ENCODE data around the gene CNOT6L.

The CNOT6L gene

DNA sequence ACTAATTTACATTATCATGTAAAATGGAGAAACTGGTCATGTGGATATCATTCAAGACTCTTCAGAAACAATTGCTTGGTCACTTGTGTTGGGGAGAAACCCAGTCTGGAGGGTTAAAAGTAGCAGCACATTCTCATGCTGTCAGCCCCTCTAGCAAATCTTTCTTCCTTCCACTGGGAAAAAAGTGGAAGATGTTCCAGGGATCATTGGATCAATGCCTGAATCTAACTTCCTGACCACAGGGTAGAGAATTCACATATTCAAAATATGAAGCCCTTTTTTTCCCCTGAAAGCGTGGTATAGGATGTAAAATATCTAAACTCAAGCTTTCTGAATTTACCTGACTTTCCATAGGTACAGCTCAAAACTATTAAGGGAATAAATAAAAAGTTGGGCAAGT is 115.5 kb downstream of the CNOT6L start:
- TF ChIP-seq, protein P1, sequence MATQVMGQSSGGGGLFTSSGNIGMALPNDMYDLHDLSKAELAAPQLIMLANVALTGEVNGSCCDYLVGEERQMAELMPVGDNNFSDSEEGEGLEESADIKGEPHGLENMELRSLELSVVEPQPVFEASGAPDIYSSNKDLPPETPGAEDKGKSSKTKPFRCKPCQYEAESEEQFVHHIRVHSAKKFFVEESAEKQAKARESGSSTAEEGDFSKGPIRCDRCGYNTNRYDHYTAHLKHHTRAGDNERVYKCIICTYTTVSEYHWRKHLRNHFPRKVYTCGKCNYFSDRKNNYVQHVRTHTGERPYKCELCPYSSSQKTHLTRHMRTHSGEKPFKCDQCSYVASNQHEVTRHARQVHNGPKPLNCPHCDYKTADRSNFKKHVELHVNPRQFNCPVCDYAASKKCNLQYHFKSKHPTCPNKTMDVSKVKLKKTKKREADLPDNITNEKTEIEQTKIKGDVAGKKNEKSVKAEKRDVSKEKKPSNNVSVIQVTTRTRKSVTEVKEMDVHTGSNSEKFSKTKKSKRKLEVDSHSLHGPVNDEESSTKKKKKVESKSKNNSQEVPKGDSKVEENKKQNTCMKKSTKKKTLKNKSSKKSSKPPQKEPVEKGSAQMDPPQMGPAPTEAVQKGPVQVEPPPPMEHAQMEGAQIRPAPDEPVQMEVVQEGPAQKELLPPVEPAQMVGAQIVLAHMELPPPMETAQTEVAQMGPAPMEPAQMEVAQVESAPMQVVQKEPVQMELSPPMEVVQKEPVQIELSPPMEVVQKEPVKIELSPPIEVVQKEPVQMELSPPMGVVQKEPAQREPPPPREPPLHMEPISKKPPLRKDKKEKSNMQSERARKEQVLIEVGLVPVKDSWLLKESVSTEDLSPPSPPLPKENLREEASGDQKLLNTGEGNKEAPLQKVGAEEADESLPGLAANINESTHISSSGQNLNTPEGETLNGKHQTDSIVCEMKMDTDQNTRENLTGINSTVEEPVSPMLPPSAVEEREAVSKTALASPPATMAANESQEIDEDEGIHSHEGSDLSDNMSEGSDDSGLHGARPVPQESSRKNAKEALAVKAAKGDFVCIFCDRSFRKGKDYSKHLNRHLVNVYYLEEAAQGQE (IDR thresholded peaks at IDR 0.05; ENCODE audit: insufficient replicate concordance, low read depth), result no peak
- TF ChIP-seq GABPA (IDR thresholded peaks at IDR 0.05; ENCODE audit: low read depth) (no peak), POLR2AphosphoS5 (IDR thresholded peaks at IDR 0.05; ENCODE audit: low read depth) (no peak), SPI1 (IDR thresholded peaks at IDR 0.05; ENCODE audit: borderline replicate concordance, low read depth) (no peak)
- TF ChIP-seq, protein P2, sequence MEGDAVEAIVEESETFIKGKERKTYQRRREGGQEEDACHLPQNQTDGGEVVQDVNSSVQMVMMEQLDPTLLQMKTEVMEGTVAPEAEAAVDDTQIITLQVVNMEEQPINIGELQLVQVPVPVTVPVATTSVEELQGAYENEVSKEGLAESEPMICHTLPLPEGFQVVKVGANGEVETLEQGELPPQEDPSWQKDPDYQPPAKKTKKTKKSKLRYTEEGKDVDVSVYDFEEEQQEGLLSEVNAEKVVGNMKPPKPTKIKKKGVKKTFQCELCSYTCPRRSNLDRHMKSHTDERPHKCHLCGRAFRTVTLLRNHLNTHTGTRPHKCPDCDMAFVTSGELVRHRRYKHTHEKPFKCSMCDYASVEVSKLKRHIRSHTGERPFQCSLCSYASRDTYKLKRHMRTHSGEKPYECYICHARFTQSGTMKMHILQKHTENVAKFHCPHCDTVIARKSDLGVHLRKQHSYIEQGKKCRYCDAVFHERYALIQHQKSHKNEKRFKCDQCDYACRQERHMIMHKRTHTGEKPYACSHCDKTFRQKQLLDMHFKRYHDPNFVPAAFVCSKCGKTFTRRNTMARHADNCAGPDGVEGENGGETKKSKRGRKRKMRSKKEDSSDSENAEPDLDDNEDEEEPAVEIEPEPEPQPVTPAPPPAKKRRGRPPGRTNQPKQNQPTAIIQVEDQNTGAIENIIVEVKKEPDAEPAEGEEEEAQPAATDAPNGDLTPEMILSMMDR (IDR thresholded peaks at IDR 0.05; ENCODE audit: insufficient read depth, low read length), result no peak
- no peak for DNase-seq (ENCODE audit: low read depth in 1 of 2, low spot score in 1 of 2)
- no peak overlapping the region for H3K4me3 ChIP-seq (replicated peaks; ENCODE audit: insufficient read depth, low read length)
- H3K27ac ChIP-seq (replicated peaks), result no peak overlapping the region
- no peaks in the 10 kb centered on the region for H3K27me3 ChIP-seq (ENCODE audit: insufficient read depth, poor library complexity, severe bottlenecking)

DNA sequence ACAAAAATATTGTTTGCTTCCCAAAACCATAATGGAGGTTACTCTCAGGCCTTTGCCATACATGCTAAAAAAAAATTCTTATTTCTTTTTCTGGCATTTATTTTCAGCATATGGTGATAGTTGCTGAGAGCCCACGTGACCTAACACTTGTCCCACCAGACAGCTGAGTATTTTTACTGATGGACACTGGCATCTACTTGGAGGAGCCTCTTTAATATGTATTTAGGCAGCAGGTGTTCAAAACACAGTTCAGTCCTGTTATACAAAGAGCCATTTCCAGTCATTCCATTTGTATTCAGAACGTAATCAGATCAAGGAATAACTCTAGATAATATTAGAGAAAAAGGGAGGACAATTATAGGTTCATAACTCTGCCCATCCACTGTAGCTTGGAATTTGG is 118.0 kb downstream of the CNOT6L start:
- no peak for TF ChIP-seq POLR2AphosphoS5 (IDR thresholded peaks at IDR 0.05; ENCODE audit: low read depth)

DNA sequence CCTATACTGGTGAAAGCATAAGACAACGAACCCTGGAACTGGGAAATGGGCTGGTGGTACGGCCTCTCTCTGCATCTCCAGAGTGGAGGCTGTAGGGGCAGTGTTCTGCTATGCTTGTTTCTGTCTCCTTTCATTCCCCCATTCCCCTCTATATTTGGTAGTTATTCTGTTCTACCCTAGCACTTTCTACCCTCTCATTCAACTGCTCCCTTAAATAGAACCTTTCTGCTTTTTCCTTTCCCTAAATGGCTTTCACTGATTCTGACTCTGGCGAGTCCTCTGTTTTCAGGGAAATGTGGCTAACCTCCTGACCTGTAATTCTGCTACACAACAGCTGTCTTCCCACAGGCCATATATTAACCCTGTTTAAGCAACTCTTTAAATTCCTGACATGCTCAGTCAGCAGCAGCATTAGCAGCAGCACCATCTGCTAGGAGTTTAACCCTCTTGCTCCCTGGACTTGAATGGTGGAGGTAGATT is 119.4 kb downstream of the CNOT6L start:
- Histone ChIP-seq H3K4me3 (replicated peaks; ENCODE audit: insufficient read depth, low read length) (no peak overlapping the region), H3K27ac (replicated peaks) (no peak overlapping the region), H3K27me3 (ENCODE audit: insufficient read depth, poor library complexity, severe bottlenecking) (no peaks in the 10 kb centered on the region)
- DNase-seq (ENCODE audit: low read depth in 1 of 2, low spot score in 1 of 2), result no peak
- TF ChIP-seq GABPA (IDR thresholded peaks at IDR 0.05; ENCODE audit: low read depth) (no peak), SPI1 (IDR thresholded peaks at IDR 0.05; ENCODE audit: borderline replicate concordance, low read depth) (no peak)
- TF ChIP-seq, protein P2 (IDR thresholded peaks at IDR 0.05; ENCODE audit: insufficient read depth, low read length), result no peak

More for the DNA sequence above, 118.0 kb downstream of the CNOT6L start:
- Histone ChIP-seq H3K4me3 (replicated peaks; ENCODE audit: insufficient read depth, low read length) (no peak overlapping the region), H3K27me3 (ENCODE audit: insufficient read depth, poor library complexity, severe bottlenecking) (no peaks in the 10 kb centered on the region), H3K27ac (replicated peaks) (no peak overlapping the region)
- DNase-seq (ENCODE audit: low read depth in 1 of 2, low spot score in 1 of 2), result no peak

DNA sequence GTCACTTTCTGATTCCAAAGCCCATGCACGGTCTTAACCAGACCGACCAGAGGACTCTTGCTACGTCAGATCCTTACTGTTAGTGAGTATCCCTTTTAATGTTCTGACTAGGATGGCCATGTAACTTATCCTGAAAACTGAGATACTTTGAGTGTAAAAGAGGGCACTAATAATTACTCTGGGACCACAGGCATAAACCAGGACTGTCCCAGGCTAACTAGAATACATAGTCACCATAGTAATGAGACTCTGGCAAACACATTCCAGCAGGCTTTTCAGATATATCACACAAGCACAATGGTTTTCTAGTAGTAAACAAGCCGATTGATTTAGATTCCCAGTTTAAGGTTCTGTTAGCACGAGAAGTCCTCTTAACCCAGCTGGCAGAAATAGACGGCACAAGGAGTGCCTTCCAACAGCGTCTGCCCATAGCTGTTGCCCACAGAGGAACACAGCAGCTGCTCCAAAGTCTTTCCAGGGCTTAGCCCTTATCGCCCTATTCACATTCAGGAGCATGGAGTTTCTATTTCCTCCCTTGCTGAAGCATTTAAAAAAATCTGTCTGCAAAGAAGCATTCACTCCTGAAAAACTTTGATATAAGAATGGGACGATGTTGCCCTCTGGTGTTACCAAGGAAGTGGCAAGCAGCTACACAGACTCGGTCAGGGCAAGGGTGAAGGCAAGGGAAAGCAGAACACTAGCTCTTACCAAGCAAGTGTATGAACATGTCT is 121.1 kb downstream of the CNOT6L start:
- H3K4me3 ChIP-seq (replicated peaks; ENCODE audit: insufficient read depth, low read length), result no peak overlapping the region
- no peaks in the 10 kb centered on the region for H3K27me3 ChIP-seq (ENCODE audit: insufficient read depth, poor library complexity, severe bottlenecking)
- peak; percentile 9; the same call in 1 of the 2 replicates for TF ChIP-seq SPI1 (IDR thresholded peaks at IDR 0.05; ENCODE audit: borderline replicate concordance, low read depth)
- TF ChIP-seq, protein P1 (IDR thresholded peaks at IDR 0.05; ENCODE audit: insufficient replicate concordance, low read depth), result no peak
- peak in 1 of 2 experiments; percentile 33 for DNase-seq (ENCODE audit: low read depth in 1 of 2, low spot score in 1 of 2)
- H3K27ac ChIP-seq (replicated peaks), result no peak overlapping the region

DNA sequence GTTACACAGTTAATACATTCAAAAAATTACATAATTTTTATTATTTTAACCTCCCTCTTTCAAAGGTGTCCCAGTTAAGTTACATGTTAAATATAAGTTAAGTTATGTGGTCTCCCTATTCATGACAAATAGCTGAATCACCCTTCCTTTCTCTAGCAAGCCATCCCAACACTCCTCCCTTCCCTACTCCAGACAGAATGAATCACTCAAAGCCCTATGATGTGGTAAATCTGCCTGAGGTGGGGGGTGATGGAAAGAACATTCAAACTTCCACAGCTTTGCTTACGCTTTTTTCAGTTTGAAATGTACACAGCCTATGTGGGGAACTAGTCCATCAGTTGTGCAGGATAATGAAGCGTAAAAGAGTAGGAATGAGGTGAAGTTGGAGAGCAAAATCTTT is 123.4 kb downstream of the CNOT6L start:
- no peak for DNase-seq (ENCODE audit: low read depth in 1 of 2, low spot score in 1 of 2)
- H3K4me3 ChIP-seq (replicated peaks; ENCODE audit: insufficient read depth, low read length), result no peak overlapping the region
- TF ChIP-seq POLR2AphosphoS5 (IDR thresholded peaks at IDR 0.05; ENCODE audit: low read depth), result no peak
- TF ChIP-seq, protein P2 (IDR thresholded peaks at IDR 0.05; ENCODE audit: insufficient read depth, low read length), result no peak
- TF ChIP-seq, protein P1 (IDR thresholded peaks at IDR 0.05; ENCODE audit: insufficient replicate concordance, low read depth), result no peak
- no peak for TF ChIP-seq GABPA (IDR thresholded peaks at IDR 0.05; ENCODE audit: low read depth)
- no peak for TF ChIP-seq SPI1 (IDR thresholded peaks at IDR 0.05; ENCODE audit: borderline replicate concordance, low read depth)
- no peak overlapping the region for H3K27ac ChIP-seq (replicated peaks)
- H3K27me3 ChIP-seq (ENCODE audit: insufficient read depth, poor library complexity, severe bottlenecking), result no peaks in the 10 kb centered on the region
